IMR-90 (cell line): ENCODE results near the gene ACSS2. TPM values are rescaled to one million over a fixed set of nuclear protein-coding genes. Genes with fewer than 3 reads are reported as not detected.

ENCODE experiments used
- ATAC-seq: fragments of 200-7000 bp; cut with Tn5 transposase; 2 replicates; pipeline ENCODE4 v1.9.1; 2020; ENCODE audit warnings: low read depth, mild to moderate bottlenecking, moderate library complexity
- BruUV-seq: library from RNA; stranded (reverse); fragments of 400-500 nt; replicated peaks from 2 replicates; lab custom pipeline; 2021; lab: Mats Ljungman, UMichigan
- CTCF ChIA-PET: fragments of 300-600 bp; formaldehyde crosslinking; extraction: SDS; loops from one replicate; lab custom pipeline; 2021; ENCODE audit warnings: antibody characterized with exemption; lab: Yijun Ruan, JAX
- POLR2A ChIA-PET: fragments of 300-600 bp; sonication (Branson Sonifier 250); formaldehyde crosslinking; loops from one replicate; lab custom pipeline; 2022; ENCODE audit warnings: antibody characterized with exemption; ENCODE audit not compliant: unreplicated experiment; lab: Charles Lee
- DNase-seq: peaks from one replicate; pipeline ENCODE4 v3.0.0; 2013
- H2AFZ ChIP-seq: replicated peaks from 2 replicates; pipeline ENCODE3; 2013; ENCODE audit warnings: low read length, mild to moderate bottlenecking; ENCODE audit not compliant: poor library complexity
- H2AK5ac ChIP-seq: 2 replicates; pipeline ENCODE4 v1.6.1; 2013; ENCODE audit warnings: low read depth, low read length, inconsistent platforms
- H2AK9ac ChIP-seq: replicated peaks from 2 replicates; pipeline ENCODE3; 2013; ENCODE audit warnings: mild to moderate bottlenecking, low read depth, low read length, moderate library complexity; ENCODE audit not compliant: poor library complexity
- H2BK120ac ChIP-seq: 2 replicates; pipeline ENCODE4 v1.6.1; 2013; ENCODE audit warnings: low read depth, low read length, inconsistent platforms
- H2BK15ac ChIP-seq: 3 replicates; pipeline ENCODE4 v1.6.1; 2013; ENCODE audit warnings: low read depth, low read length, inconsistent platforms
- H2BK20ac ChIP-seq: 2 replicates; pipeline ENCODE4 v1.6.1; 2013; ENCODE audit warnings: low read depth, mild to moderate bottlenecking, inconsistent platforms, low read length, moderate library complexity
- H2BK5ac ChIP-seq: 2 replicates; pipeline ENCODE4 v1.6.1; 2013; ENCODE audit warnings: mild to moderate bottlenecking, low read depth, low read length, inconsistent platforms; ENCODE audit not compliant: poor library complexity, severe bottlenecking
- H3K14ac ChIP-seq: replicated peaks from 2 replicates; pipeline ENCODE4 v1.6.1; 2013; ENCODE audit warnings: low read depth, low read length, inconsistent platforms
- H3K18ac ChIP-seq: 2 replicates; pipeline ENCODE4 v1.6.1; 2013; ENCODE audit warnings: low read depth, low read length, control low read depth
- H3K23ac ChIP-seq: 2 replicates; pipeline ENCODE4 v1.6.1; 2013; ENCODE audit warnings: low read depth, low read length, inconsistent platforms
- H3K27ac ChIP-seq: 2 replicates; pipeline ENCODE4 v1.5.1; 2013; ENCODE audit warnings: mild to moderate bottlenecking, control low read depth, low read length; ENCODE audit not compliant: insufficient read depth
- H3K27me3 ChIP-seq: 2 replicates; pipeline ENCODE4 v1.6.1; 2013; ENCODE audit warnings: low read length; ENCODE audit not compliant: control insufficient read depth, insufficient read depth
- H3K36me3 ChIP-seq: 2 replicates; pipeline ENCODE4 v1.6.1; 2013; ENCODE audit warnings: low read length, mixed read lengths; ENCODE audit not compliant: control insufficient read depth, insufficient read depth
- H3K4ac ChIP-seq: 2 replicates; pipeline ENCODE4 v1.6.1; 2013; ENCODE audit warnings: low read depth, low read length, inconsistent platforms
- H3K4me1 ChIP-seq: 2 replicates; pipeline ENCODE4 v1.6.1; 2013; ENCODE audit warnings: low read length, mixed read lengths; ENCODE audit not compliant: control insufficient read depth, insufficient read depth
- H3K4me2 ChIP-seq: 2 replicates; pipeline ENCODE4 v1.6.1; 2013; ENCODE audit warnings: low read depth, mild to moderate bottlenecking, control low read depth, low read length, moderate library complexity
- H3K4me3 ChIP-seq: 2 replicates; pipeline ENCODE4 v1.5.1; 2013; ENCODE audit warnings: low read depth, mild to moderate bottlenecking, control low read depth, low read length, moderate library complexity; ENCODE audit not compliant: insufficient read depth
- H3K56ac ChIP-seq: 2 replicates; pipeline ENCODE4 v1.6.1; 2013; ENCODE audit warnings: low read length, inconsistent platforms; ENCODE audit not compliant: insufficient read depth; ENCODE audit errors: extremely low read depth
- H3K79me1 ChIP-seq, 2 experiments: 2 replicates each; pipeline ENCODE4 v1.6.1; 2013; ENCODE audit warnings: low read length in 2 of 2, inconsistent platforms in 1 of 2, low read depth in 1 of 2
- H3K9ac ChIP-seq: 2 replicates; pipeline ENCODE4 v1.6.1; 2013; ENCODE audit warnings: low read depth, low read length, control low read depth
- H3K9me1 ChIP-seq: 2 replicates; pipeline ENCODE4 v1.6.1; 2013; ENCODE audit warnings: low read length, inconsistent platforms; ENCODE audit not compliant: insufficient read depth
- H3K9me3 ChIP-seq: 2 replicates; pipeline ENCODE4 v1.6.1; 2013; ENCODE audit warnings: low read length; ENCODE audit not compliant: control insufficient read depth, insufficient read depth
- H4K20me1 ChIP-seq: 2 replicates; pipeline ENCODE4 v1.6.1; 2013; ENCODE audit warnings: low read length, inconsistent platforms; ENCODE audit not compliant: insufficient read depth
- H4K5ac ChIP-seq: 2 replicates; pipeline ENCODE4 v1.6.1; 2013; ENCODE audit warnings: mild to moderate bottlenecking, low read depth, low read length, control low read depth
- H4K8ac ChIP-seq, 2 experiments: 2 replicates each; pipeline ENCODE4 v1.6.1; 2013; ENCODE audit warnings: low read depth in 2 of 2, low read length in 2 of 2, control low read depth in 1 of 2, inconsistent platforms in 1 of 2
- H4K91ac ChIP-seq: 2 replicates; pipeline ENCODE4 v1.6.1; 2013; ENCODE audit warnings: low read depth, low read length, inconsistent platforms; ENCODE audit not compliant: insufficient read depth
- CEBPB ChIP-seq: IDR thresholded peaks from 2 replicates; pipeline ENCODE4 v1.6.1; 2012; ENCODE audit warnings: low read depth, low read length, improper control_type of control experiment
- CHD1 ChIP-seq: IDR thresholded peaks from 2 replicates; pipeline ENCODE4 v1.6.1; 2012; ENCODE audit warnings: low read depth, low read length, improper control_type of control experiment
- ELK1 ChIP-seq: fragments of 150-350 bp; IDR thresholded peaks from 2 replicates; pipeline ENCODE4 v1.6.1; 2016; ENCODE audit warnings: low read depth, mild to moderate bottlenecking, low read length, moderate library complexity, borderline replicate concordance
- FOS ChIP-seq: fragments of 150-350 bp; IDR thresholded peaks from 2 replicates; pipeline ENCODE4 v1.6.1; 2016; ENCODE audit warnings: low read depth, low read length
- MAFK ChIP-seq: IDR thresholded peaks from 2 replicates; pipeline ENCODE4 v1.6.1; 2012; ENCODE audit warnings: low read depth, low read length, improper control_type of control experiment
- MAZ ChIP-seq: IDR thresholded peaks from 2 replicates; pipeline ENCODE4 v1.6.1; 2012; ENCODE audit warnings: low read depth, mild to moderate bottlenecking, low read length, improper control_type of control experiment, moderate library complexity, borderline replicate concordance
- MXI1 ChIP-seq: IDR thresholded peaks from 2 replicates; pipeline ENCODE4 v1.6.1; 2012; ENCODE audit warnings: low read depth, mild to moderate bottlenecking, low read length, moderate library complexity, borderline replicate concordance
- NFE2L2 ChIP-seq: fragments of 150-350 bp; IDR thresholded peaks from 2 replicates; pipeline ENCODE4 v1.6.1; 2016; ENCODE audit warnings: low read depth, mild to moderate bottlenecking, low read length
- POLR2A ChIP-seq: IDR thresholded peaks from 2 replicates; pipeline ENCODE4 v1.6.1; 2012; ENCODE audit warnings: mild to moderate bottlenecking, low read depth, low read length
- RAD21 ChIP-seq: IDR thresholded peaks from 2 replicates; pipeline ENCODE4 v1.6.1; 2012; ENCODE audit warnings: low read length, improper control_type of control experiment
- RCOR1 ChIP-seq: IDR thresholded peaks from 2 replicates; pipeline ENCODE4 v1.6.1; 2012; ENCODE audit warnings: mild to moderate bottlenecking, low read length, improper control_type of control experiment; ENCODE audit not compliant: insufficient replicate concordance
- RFX5 ChIP-seq: IDR thresholded peaks from 2 replicates; pipeline ENCODE4 v1.8.0; 2012; ENCODE audit warnings: low read depth, mild to moderate bottlenecking, low read length, moderate library complexity
- SMC3 ChIP-seq: fragments of 150-350 bp; IDR thresholded peaks from 2 replicates; pipeline ENCODE4 v1.6.1; 2016; ENCODE audit warnings: low read depth, mild to moderate bottlenecking, antibody characterized with exemption, low read length, moderate library complexity
- WGBS, 2 experiments: methylation state at CpG; one replicate each; pipeline versions ENCODE4 v1.1.5 to v1.1.7; 2013; ENCODE audit warnings: missing lambda C conversion rate in 2 of 2; ENCODE audit not compliant: insufficient read length in 1 of 2; ENCODE audit errors: extremely low coverage in 2 of 2; 5-methylcytosine and 5-hydroxymethylcytosine counted together
- dilution Hi-C: fragments of 300-500 bp; cut with HindIII; formaldehyde crosslinking; loops from one replicate; pipeline ENCODE4 v1.14.3; 2018; ENCODE audit warnings: low sequenced_read_pairs; ENCODE audit not compliant: unreplicated experiment
- in situ Hi-C: fragments of 300-500 bp; cut with MboI; formaldehyde crosslinking; loops from 3 replicates; pipeline ENCODE4 v1.14.3; 2019; ENCODE audit warnings: low sequenced_read_pairs, inconsistent platforms, mixed read lengths
- intact Hi-C: fragments of 100-400 bp; cut with micrococcal nuclease; formaldehyde crosslinking; loops from 2 replicates; pipeline ENCODE4 v1.10.0; 2022
- polyA plus RNA-seq, 3 experiments: library from polyadenylated mRNA; depleted of rRNA; stranded (reverse); fragments of >200 nt; gene quantifications; 2 replicates each; pipeline ENCODE4 v1.2.3, GENCODE V29; 2012; ENCODE audit warnings: low replicate concordance in 1 of 3
- total RNA-seq: library from RNA; depleted of rRNA; stranded (reverse); fragments of >200 nt; gene quantifications from 2 replicates; pipeline ENCODE4 v1.2.3, GENCODE V29; 2012
- TF ChIP-seq, protein P1 (sequence below): conservative IDR thresholded peaks from 2 replicates; pipeline ENCODE4 v1.5.1; 2012; ENCODE audit warnings: mild to moderate bottlenecking, low read depth, low read length, improper control_type of control experiment
- TF ChIP-seq, protein P2 (sequence below): fragments of 150-350 bp; IDR thresholded peaks from 2 replicates; pipeline ENCODE4 v1.6.1; 2017; ENCODE audit warnings: mild to moderate bottlenecking, antibody characterized with exemption, low read length, low read depth

Gene ACSS2
- total and polyA plus RNA-seq, 2 of the 4 experiments (the other 2 are of a cell fraction), result 26.9 to 46.4 TPM

DNA sequence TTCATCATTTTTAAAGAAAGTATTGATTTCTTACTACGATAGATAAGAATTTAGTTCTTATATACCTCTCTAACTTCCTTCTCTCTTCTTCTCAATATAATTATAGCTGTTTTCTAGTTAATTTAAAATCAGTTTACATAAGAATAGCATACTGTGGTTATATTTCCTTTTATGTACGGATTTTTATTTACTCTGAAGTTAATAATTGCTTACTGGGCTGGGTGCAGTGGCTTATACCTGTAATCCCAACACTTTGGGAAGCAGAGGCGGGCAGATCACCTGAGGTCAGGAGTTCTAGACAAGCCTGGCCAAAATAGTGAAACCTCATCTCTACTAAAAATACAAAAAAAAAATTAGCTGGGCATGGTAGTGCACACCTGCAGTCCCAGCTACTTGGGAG lies 9.7 kb downstream of the ACSS2 start:
- Histone ChIP-seq H4K20me1 (no peaks in the 10 kb centered on the region), H2BK5ac (no peak overlapping the region), H3K23ac (no peak overlapping the region), H3K4me2 (no peak overlapping the region), H3K9me3 (no peaks in the 10 kb centered on the region), H3K27ac (no peak overlapping the region), H3K18ac (no peak overlapping the region), H2AK9ac (no peak overlapping the region), H2BK15ac (no peak overlapping the region), H3K4me3 (no peak overlapping the region), H3K27me3 (no peaks in the 10 kb centered on the region), H3K56ac (no peak overlapping the region), H2BK20ac (no peak overlapping the region), H3K36me3 (peaks cover 8% of the 10 kb centered on the region), H2AFZ (no peak overlapping the region), H3K4me1 (peaks cover 4% of the 10 kb centered on the region; the same call in 1 of the 2 replicates), H3K4ac (no peak overlapping the region), H2AK5ac (no peak overlapping the region), H4K91ac (no peak overlapping the region), H2BK120ac (no peak overlapping the region), H4K5ac (no peak overlapping the region), H3K79me1 (peaks cover 6 to 9% of the 10 kb centered on the region in 2 experiments; a peak in 3 of 4 replicates), H4K8ac (no peak overlapping the region), H3K9ac (no peak overlapping the region), H3K14ac (no peak overlapping the region), H3K9me1 (no peaks in the 10 kb centered on the region; the same call in 1 of the 2 replicates)
- no peak for ATAC-seq
- POLR2A ChIA-PET, result no interaction called here
- no peak for TF ChIP-seq FOS
- TF ChIP-seq MAFK, result no peak
- no peak for TF ChIP-seq RAD21
- TF ChIP-seq NFE2L2, result no peak
- TF ChIP-seq, protein P1, sequence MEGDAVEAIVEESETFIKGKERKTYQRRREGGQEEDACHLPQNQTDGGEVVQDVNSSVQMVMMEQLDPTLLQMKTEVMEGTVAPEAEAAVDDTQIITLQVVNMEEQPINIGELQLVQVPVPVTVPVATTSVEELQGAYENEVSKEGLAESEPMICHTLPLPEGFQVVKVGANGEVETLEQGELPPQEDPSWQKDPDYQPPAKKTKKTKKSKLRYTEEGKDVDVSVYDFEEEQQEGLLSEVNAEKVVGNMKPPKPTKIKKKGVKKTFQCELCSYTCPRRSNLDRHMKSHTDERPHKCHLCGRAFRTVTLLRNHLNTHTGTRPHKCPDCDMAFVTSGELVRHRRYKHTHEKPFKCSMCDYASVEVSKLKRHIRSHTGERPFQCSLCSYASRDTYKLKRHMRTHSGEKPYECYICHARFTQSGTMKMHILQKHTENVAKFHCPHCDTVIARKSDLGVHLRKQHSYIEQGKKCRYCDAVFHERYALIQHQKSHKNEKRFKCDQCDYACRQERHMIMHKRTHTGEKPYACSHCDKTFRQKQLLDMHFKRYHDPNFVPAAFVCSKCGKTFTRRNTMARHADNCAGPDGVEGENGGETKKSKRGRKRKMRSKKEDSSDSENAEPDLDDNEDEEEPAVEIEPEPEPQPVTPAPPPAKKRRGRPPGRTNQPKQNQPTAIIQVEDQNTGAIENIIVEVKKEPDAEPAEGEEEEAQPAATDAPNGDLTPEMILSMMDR, result no peak
- TF ChIP-seq MAZ, result no peak
- TF ChIP-seq MXI1, result no peak
- no peak for TF ChIP-seq RCOR1
- TF ChIP-seq ELK1, result no peak
- TF ChIP-seq CHD1, result no peak
- no peak for TF ChIP-seq SMC3
- TF ChIP-seq RFX5, result no peak
- TF ChIP-seq CEBPB, result no peak
- TF ChIP-seq, protein P2, sequence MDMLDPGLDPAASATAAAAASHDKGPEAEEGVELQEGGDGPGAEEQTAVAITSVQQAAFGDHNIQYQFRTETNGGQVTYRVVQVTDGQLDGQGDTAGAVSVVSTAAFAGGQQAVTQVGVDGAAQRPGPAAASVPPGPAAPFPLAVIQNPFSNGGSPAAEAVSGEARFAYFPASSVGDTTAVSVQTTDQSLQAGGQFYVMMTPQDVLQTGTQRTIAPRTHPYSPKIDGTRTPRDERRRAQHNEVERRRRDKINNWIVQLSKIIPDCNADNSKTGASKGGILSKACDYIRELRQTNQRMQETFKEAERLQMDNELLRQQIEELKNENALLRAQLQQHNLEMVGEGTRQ, result no peak
- no peak for TF ChIP-seq POLR2A
- CTCF ChIA-PET, result interaction anchor here (1.4 kb wide), 1 partner anchor 10 kb away, joined by 5 read pairs; the partner anchor contains the start of gene ACSS2
- dilution Hi-C loops, result no loop called here
- in situ Hi-C loops, result no loop called here
- DNase-seq, result no peak
- no TSS peak for BruUV-seq
- 100% methylated on average over 1 of the region's 3 CpGs; no CpG with 5 or more reads in 1 of the 2 experiments for WGBS, 2 experiments
- intact Hi-C loops, result no loop called here
